Anterior cingulate cortex (tissue), 58 donors: ENCODE results near the gene NOS1.
"Not testable (repeated sequence)": the region's sequence is repeated elsewhere in the genome, so short reads cannot be mapped to it uniquely, and the experiment has no call there.

Experiments
- DNase-seq, 58 donors: peaks; one replicate each; lab custom pipeline; 2025; lab: John Stamatoyannopoulos, UW

Gene NOS1

DNA sequence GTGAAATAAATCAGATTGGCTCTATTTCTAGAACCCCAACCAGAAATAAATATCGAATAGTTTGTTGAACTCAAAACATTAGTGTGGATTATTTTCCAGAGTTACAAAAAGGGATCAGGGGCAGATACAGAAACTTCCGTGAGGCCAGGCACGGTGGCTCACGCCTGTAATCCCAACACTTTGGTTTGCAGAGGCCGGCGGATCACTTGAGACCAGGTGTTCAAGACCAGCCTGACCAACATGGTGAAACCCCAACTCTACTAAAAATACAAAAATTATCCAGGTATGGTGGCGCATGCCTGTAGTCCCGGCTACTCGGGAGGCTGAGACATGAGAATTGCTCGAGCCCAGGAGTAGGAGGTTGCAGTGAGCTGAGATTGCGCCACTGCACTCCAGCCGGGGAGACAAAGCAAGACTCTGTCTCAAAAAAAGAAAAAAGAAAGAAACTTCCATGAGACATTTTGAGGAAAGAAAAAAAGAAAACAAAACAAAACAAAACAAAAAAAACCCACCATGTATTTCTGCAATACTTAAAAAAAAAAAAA is 173.2 kb downstream of the NOS1 start:
- DNase-seq, result peak in 2 of 58 donors; percentile 2 to 8

DNA sequence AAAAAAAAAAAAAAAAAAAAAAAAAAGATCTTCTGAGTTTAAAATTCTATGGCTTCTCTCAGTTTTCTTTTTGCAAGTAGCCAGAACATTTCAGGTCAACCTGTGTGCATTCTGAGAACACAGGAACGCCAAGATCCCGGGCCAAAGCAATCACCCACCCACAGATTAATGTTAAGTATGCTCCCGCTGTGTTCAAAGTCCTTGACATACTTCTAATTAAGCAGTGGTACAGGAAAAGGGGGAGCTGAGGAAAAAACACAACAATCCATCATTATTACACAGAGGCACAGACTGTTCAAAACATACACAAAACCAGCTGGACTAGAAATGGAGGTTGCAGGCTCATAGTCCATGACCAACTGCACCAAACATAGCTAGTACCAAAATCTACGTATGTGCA is 174.0 kb downstream of the NOS1 start:
- DNase-seq, result peak in 4 of 58 donors; percentile 11 to 36 (median 17)

GRCh38 chr12:117182866-117183265 is 178.6 kb downstream of the NOS1 start:
- DNase-seq, result no peak

GRCh38 chr12:117181468-117181843 is 180.0 kb downstream of the NOS1 start:
- DNase-seq, result not testable (repeated sequence)

- DNase-seq, result no peak
Observed at GRCh38 chr12:117180758-117181467, 180.5 kb downstream of the NOS1 start.

GRCh38 chr12:117178745-117179144 is 182.7 kb downstream of the NOS1 start:
- no peak for DNase-seq

- no peak for DNase-seq
Observed at GRCh38 chr12:117178301-117178700, 183.1 kb downstream of the NOS1 start.

GRCh38 chr12:117172168-117172567 is 189.3 kb downstream of the NOS1 start:
- no peak for DNase-seq

- no peak for DNase-seq
Observed at GRCh38 chr12:117171499-117172162, 189.8 kb downstream of the NOS1 start.

- DNase-seq, result peak in 1 of 58 donors; percentile 13
Observed at GRCh38 chr12:117169548-117169947, 191.9 kb downstream of the NOS1 start.

- no peak for DNase-seq
Observed at GRCh38 chr12:117168976-117169375, 192.4 kb downstream of the NOS1 start.

DNA sequence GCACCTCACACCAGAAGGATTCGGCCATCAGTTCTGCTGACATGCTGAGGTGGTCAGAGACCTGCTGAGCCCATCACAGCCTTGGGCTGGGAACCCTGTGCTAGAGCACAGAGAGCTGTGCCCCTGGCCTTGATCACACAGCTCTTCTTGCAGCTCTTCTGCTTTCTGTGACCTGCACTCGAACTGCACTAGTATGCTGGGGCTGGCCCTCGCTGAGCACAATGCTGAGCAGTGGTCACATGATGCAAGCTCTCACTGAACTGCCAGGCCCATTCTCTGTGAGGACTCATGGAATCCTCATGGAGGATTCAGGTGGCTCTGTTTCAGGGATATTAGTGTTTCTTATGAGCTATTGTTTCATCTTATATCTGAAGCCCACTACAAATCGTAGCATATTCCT is 193.7 kb downstream of the NOS1 start:
- no peak for DNase-seq

DNA sequence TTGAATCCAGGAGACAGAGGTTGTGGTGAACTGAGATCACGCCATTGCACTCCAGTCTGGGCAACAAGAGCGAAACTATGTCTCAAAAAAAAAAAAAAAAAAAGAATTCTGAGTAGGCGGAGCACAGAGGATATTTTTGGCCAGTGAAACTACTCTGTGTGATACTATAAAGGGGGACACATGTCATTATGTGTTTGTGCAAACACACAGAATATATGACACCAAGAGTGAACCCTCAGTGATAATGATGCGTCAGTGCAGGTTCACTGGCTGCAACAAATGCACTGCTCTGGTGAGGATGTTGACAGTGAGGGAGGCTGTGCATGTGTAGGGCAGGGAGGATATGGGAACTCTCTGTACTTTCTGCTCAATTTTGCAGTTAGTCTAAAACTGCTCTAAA is 195.3 kb downstream of the NOS1 start:
- no peak for DNase-seq

- no peak for DNase-seq
Observed at GRCh38 chr12:117165342-117165741, 196.1 kb downstream of the NOS1 start.

DNA sequence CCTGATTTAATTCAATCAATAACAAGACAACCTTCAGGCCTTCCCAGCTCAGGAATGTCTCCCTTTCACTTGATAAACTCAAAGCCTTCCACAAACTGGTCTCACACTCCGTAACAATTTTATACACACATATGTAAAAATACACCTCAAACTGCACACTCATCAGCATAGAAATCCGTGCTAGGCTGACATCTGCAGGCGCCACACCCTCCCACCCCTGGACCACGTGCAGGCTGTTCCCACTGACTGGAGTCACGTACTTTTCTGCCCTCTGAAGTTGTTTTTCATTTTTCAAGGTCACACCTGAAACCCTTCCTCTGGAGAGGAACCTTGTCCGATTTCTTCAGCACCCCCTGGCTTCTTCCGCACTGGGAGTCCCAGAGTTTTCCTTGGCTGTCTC is 198.8 kb downstream of the NOS1 start:
- DNase-seq, result peak in 1 of 58 donors; percentile 16

DNA sequence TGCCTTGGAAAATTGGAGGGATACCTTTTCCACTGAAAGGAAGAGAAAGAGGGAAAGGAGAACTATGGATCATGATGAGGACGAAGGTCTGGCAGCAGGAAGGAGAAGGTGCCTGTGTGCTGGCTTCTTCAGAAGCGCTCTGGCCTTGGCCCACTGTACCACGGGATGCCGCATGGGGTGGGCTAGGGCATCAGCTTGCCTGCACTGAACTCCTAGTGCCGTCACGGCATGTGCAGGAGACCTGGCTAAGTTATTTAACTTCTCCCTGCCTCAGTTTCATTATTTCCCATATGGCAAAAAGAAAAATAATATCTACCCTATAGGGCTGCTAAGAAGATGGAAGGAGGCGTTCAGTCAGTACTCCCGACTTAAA is 199.3 kb downstream of the NOS1 start:
- DNase-seq, result no peak

- no peak for DNase-seq
Observed at GRCh38 chr12:117161460-117162166, 199.8 kb downstream of the NOS1 start.

GRCh38 chr12:117159674-117160073 is 201.8 kb downstream of the NOS1 start:
- DNase-seq, result no peak

DNA sequence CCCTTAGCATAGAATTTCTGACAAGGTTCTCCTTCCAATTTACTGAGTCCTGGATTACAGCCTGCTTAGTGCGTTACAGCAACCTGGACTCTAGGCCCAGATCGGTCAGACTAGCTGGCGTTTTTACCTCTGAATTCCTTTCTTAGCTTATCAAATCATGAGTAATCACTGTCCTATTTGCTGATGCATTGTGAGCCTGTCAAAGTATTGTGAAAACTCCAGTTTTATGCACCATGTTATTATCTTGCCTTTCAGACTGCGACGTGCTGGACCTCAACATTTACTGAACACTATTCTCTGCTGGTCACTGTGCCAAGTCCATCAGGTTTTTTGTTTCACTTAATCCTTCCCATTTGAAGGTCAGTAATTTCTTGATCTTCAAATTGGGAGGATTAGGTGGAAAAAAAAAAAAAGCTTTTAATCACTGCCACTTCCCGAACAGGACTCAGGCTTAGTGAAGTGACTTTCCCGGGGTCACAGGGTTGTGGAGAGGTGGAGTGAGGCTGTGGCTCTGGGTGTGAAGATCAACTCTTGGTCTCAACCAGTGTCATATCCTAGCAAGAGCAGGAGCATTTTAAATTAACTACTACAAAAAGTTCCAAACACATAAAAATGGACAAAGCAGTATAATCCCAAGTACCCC is 202.4 kb downstream of the NOS1 start:
- no peak for DNase-seq
